ENCODE measurements around the gene MYO10. TPM values are rescaled to one million over a fixed set of nuclear protein-coding genes. Genes with fewer than 3 reads are reported as not detected.

Gene MYO10
- total and polyA plus RNA-seq, 4 donors, result 4.8 to 19.8 (median 11.5) TPM

DNA sequence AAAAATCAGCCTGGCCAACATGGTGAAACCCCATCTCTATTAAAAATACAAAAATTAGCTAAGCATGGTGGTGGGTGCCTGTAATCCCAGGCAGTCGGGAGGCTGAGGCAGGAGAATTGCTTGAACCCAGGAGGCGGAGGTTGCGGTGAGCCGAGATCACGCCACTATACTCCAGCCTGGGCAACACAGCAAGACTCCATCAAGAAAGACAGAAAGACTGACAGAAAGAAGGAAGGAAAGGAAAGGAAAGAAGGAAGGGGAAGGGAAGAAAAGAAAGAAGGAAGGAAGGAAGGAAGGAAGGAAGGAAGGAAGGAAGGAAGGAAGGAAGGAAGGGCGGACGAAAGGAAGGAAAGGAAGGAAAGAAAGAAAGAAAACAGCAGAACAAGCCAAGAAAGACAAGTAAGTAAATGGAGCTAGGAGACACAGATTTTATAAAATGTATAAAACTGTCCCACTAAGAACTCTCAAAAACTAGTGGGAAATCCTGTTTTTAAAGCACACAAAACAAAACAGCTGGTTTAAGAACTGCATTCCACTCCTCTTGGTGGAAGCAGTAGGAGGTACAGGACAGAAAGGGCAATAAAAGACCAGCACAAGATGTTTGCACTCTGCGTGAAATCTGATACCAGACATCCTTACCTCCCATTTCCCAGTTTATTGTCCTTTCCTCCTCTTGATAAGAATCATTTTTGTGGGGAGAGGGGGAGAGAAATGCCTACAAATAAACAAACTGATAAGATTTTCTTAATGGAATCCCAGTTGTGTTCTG, 46.7 kb downstream of the MYO10 start:
- DNase-seq (no peak), ATAC-seq (ENCODE audit: low FRiP score) (no peak)
- Histone ChIP-seq H3K4me3 (ENCODE audit: low read length in 2 of 2) (no peak overlapping the region), H3K4me1 (ENCODE audit: control insufficient read depth in 1 of 2, insufficient read depth in 2 of 2, low read length in 2 of 2) (peaks cover 0 to 2% of the 10 kb centered on the region in 2 donors), H3K36me3 (ENCODE audit: control insufficient read depth in 1 of 2, insufficient read depth in 2 of 2, low read length in 1 of 2) (no peaks in the 10 kb centered on the region), H3K9me3 (ENCODE audit: control insufficient read depth, low read length) (no peaks in the 10 kb centered on the region), H3K27me3 (ENCODE audit: control insufficient read depth in 1 of 2, insufficient read depth in 2 of 2, low read length in 1 of 2) (no peaks in the 10 kb centered on the region), H3K27ac (ENCODE audit: low read depth in 1 of 2, low read length in 2 of 2) (no peak overlapping the region)
- intact Hi-C loops (cut with DNase I), result no loop called here
- WGBS, 2 donors, result 76 to 84% methylated on average over 8 of the region's 8 CpGs

- Histone ChIP-seq H3K9me3 (ENCODE audit: control insufficient read depth, low read length) (no peaks in the 10 kb centered on the region), H3K27me3 (ENCODE audit: control insufficient read depth in 1 of 2, insufficient read depth in 2 of 2, low read length in 1 of 2) (no peaks in the 10 kb centered on the region), H3K36me3 (ENCODE audit: control insufficient read depth in 1 of 2, insufficient read depth in 2 of 2, low read length in 1 of 2) (no peaks in the 10 kb centered on the region), H3K4me3 (ENCODE audit: low read length in 2 of 2) (no peak overlapping the region), H3K27ac (ENCODE audit: low read depth in 1 of 2, low read length in 2 of 2) (no peak overlapping the region), H3K4me1 (ENCODE audit: control insufficient read depth in 1 of 2, insufficient read depth in 2 of 2, low read length in 2 of 2) (peaks cover 0 to 6% of the 10 kb centered on the region in 2 donors)
- 54 to 61% methylated on average over 3 of the region's 3 CpGs for WGBS, 2 donors
- ATAC-seq (ENCODE audit: low FRiP score), result no peak
- intact Hi-C loops (cut with DNase I), result no loop called here
- no peak for DNase-seq
Observed at GRCh38 chr5:16888694-16889124, 47.4 kb downstream of the MYO10 start.

DNA sequence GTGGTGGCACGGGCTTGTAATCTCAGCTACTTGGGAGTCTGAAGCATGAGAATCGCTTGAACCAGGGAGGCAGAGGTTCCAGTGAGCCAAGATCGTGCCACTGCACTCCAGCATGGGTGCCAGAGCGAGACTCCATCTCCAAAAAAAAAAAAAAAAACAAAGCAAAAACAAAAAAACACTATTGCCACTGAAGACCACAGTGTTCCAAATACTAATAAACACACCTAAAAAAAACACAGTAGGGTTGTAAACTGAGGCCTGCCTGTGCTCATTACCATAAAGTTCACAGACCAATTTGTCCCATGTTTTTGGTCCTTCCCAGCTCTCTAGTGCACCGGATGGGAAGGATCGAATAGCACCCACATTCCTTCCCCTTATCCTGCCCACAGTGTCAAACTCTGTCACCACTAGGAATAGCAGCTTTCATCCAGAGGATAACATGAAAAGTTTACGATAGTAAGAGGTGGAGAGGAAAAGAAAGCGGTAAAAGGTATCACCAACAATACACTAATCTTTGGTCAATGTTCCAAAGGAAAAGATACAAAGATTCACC, 49.2 kb downstream of the MYO10 start:
- WGBS, 2 donors, result 61 to 76% methylated on average over 8 of the region's 8 CpGs
- peak overlapping the region in 1 of 2 donors; percentile 91 for H3K27ac ChIP-seq (ENCODE audit: low read depth in 1 of 2, low read length in 2 of 2)

DNA sequence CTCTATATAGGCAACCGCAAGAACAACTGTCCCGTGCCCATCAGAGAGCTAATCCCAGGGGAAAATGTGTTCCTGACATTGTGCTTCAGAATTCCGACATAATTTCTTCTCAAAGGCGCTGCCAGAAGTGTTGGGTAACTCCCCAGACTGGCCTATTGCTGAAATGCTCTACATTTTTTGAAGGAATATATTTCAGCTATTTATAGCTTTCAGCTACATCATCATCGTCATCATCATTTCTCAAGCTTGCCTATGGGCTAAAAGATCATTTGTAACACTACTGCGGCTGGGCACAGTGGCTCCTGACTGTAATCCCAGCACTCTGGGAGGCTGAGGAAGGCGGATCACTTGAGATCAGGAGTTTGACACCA, 49.7 kb downstream of the MYO10 start:
- ATAC-seq (ENCODE audit: low FRiP score) (peak; percentile 27), DNase-seq (peak in 1 of 2 donors; percentile 47)
- H3K36me3 ChIP-seq (ENCODE audit: control insufficient read depth in 1 of 2, insufficient read depth in 2 of 2, low read length in 1 of 2), result no peaks in the 10 kb centered on the region
- H3K9me3 ChIP-seq (ENCODE audit: control insufficient read depth, low read length), result no peaks in the 10 kb centered on the region
- peak overlapping the region in 1 of 2 donors; percentile 91 for H3K27ac ChIP-seq (ENCODE audit: low read depth in 1 of 2, low read length in 2 of 2)
- H3K27me3 ChIP-seq (ENCODE audit: control insufficient read depth in 1 of 2, insufficient read depth in 2 of 2, low read length in 1 of 2), result no peaks in the 10 kb centered on the region
- intact Hi-C loops (cut with DNase I), result no loop called here
- no peak overlapping the region for H3K4me3 ChIP-seq (ENCODE audit: low read length in 2 of 2)
- H3K4me1 ChIP-seq (ENCODE audit: control insufficient read depth in 1 of 2, insufficient read depth in 2 of 2, low read length in 2 of 2), result peaks cover 0 to 6% of the 10 kb centered on the region in 2 donors
- 15 to 19% methylated on average over 7 of the region's 7 CpGs for whole genome bisulfite sequencing, 2 donors

More for the DNA sequence above, 49.2 kb downstream of the MYO10 start:
- H3K27me3 ChIP-seq (ENCODE audit: control insufficient read depth in 1 of 2, insufficient read depth in 2 of 2, low read length in 1 of 2), result no peaks in the 10 kb centered on the region
- intact Hi-C loops (cut with DNase I), result no loop called here
- no peak for ATAC-seq (ENCODE audit: low FRiP score)
- no peak for DNase-seq
- no peak overlapping the region for H3K4me3 ChIP-seq (ENCODE audit: low read length in 2 of 2)
- no peaks in the 10 kb centered on the region for H3K9me3 ChIP-seq (ENCODE audit: control insufficient read depth, low read length)
- no peaks in the 10 kb centered on the region for H3K36me3 ChIP-seq (ENCODE audit: control insufficient read depth in 1 of 2, insufficient read depth in 2 of 2, low read length in 1 of 2)
- peaks cover 0 to 6% of the 10 kb centered on the region in 2 donors for H3K4me1 ChIP-seq (ENCODE audit: control insufficient read depth in 1 of 2, insufficient read depth in 2 of 2, low read length in 2 of 2)

GRCh38 chr5:16885635-16886365, 50.3 kb downstream of the MYO10 start:
- no peak for DNase-seq
- peak; percentile 27 for ATAC-seq (ENCODE audit: low FRiP score)
- Histone ChIP-seq H3K27me3 (ENCODE audit: control insufficient read depth in 1 of 2, insufficient read depth in 2 of 2, low read length in 1 of 2) (no peaks in the 10 kb centered on the region), H3K4me3 (ENCODE audit: low read length in 2 of 2) (no peak overlapping the region), H3K9me3 (ENCODE audit: control insufficient read depth, low read length) (no peaks in the 10 kb centered on the region), H3K36me3 (ENCODE audit: control insufficient read depth in 1 of 2, insufficient read depth in 2 of 2, low read length in 1 of 2) (no peaks in the 10 kb centered on the region), H3K4me1 (ENCODE audit: control insufficient read depth in 1 of 2, insufficient read depth in 2 of 2, low read length in 2 of 2) (peaks cover 0 to 6% of the 10 kb centered on the region in 2 donors), H3K27ac (ENCODE audit: low read depth in 1 of 2, low read length in 2 of 2) (peak overlapping the region in 1 of 2 donors; percentile 74)
- WGBS, 2 donors, result 62 to 63% methylated on average over 13 of the region's 13 CpGs
- intact Hi-C loops (cut with DNase I), result no loop called here

- Histone ChIP-seq H3K27ac (ENCODE audit: low read depth in 1 of 2, low read length in 2 of 2) (no peak overlapping the region), H3K4me1 (ENCODE audit: control insufficient read depth in 1 of 2, insufficient read depth in 2 of 2, low read length in 2 of 2) (peaks cover 0 to 6% of the 10 kb centered on the region in 2 donors), H3K36me3 (ENCODE audit: control insufficient read depth in 1 of 2, insufficient read depth in 2 of 2, low read length in 1 of 2) (no peaks in the 10 kb centered on the region), H3K4me3 (ENCODE audit: low read length in 2 of 2) (no peak overlapping the region), H3K27me3 (ENCODE audit: control insufficient read depth in 1 of 2, insufficient read depth in 2 of 2, low read length in 1 of 2) (no peaks in the 10 kb centered on the region), H3K9me3 (ENCODE audit: control insufficient read depth, low read length) (no peaks in the 10 kb centered on the region)
- intact Hi-C loops (cut with DNase I), result no loop called here
- DNase-seq (no peak), ATAC-seq (ENCODE audit: low FRiP score) (no peak)
- 75 to 89% methylated on average over 4 of the region's 4 CpGs for WGBS, 2 donors
Observed at GRCh38 chr5:16884595-16884994, 51.5 kb downstream of the MYO10 start.

GRCh38 chr5:16883806-16884205, 52.3 kb downstream of the MYO10 start:
- ATAC-seq (ENCODE audit: low FRiP score) (no peak), DNase-seq (no peak)
- H3K27me3 ChIP-seq (ENCODE audit: control insufficient read depth in 1 of 2, insufficient read depth in 2 of 2, low read length in 1 of 2), result no peaks in the 10 kb centered on the region
- H3K27ac ChIP-seq (ENCODE audit: low read depth in 1 of 2, low read length in 2 of 2), result peak overlapping the region in 1 of 2 donors; percentile 68
- intact Hi-C loops (cut with DNase I), result no loop called here
- no peak overlapping the region for H3K4me3 ChIP-seq (ENCODE audit: low read length in 2 of 2)
- H3K4me1 ChIP-seq (ENCODE audit: control insufficient read depth in 1 of 2, insufficient read depth in 2 of 2, low read length in 2 of 2), result peaks cover 0 to 6% of the 10 kb centered on the region in 2 donors
- H3K36me3 ChIP-seq (ENCODE audit: control insufficient read depth in 1 of 2, insufficient read depth in 2 of 2, low read length in 1 of 2), result no peaks in the 10 kb centered on the region
- 60 to 87% methylated on average over 6 of the region's 6 CpGs for whole genome bisulfite sequencing, 2 donors
- no peaks in the 10 kb centered on the region for H3K9me3 ChIP-seq (ENCODE audit: control insufficient read depth, low read length)

GRCh38 chr5:16883176-16883575, 52.9 kb downstream of the MYO10 start:
- peaks cover 0 to 6% of the 10 kb centered on the region in 2 donors for H3K4me1 ChIP-seq (ENCODE audit: control insufficient read depth in 1 of 2, insufficient read depth in 2 of 2, low read length in 2 of 2)
- H3K27ac ChIP-seq (ENCODE audit: low read depth in 1 of 2, low read length in 2 of 2), result no peak overlapping the region
- H3K9me3 ChIP-seq (ENCODE audit: control insufficient read depth, low read length), result no peaks in the 10 kb centered on the region
- 97% methylated on average over 6 of the region's 6 CpGs for WGBS, 2 donors
- H3K27me3 ChIP-seq (ENCODE audit: control insufficient read depth in 1 of 2, insufficient read depth in 2 of 2, low read length in 1 of 2), result no peaks in the 10 kb centered on the region
- intact Hi-C loops (cut with DNase I), result no loop called here
- ATAC-seq (ENCODE audit: low FRiP score), result no peak
- H3K36me3 ChIP-seq (ENCODE audit: control insufficient read depth in 1 of 2, insufficient read depth in 2 of 2, low read length in 1 of 2), result no peaks in the 10 kb centered on the region
- no peak for DNase-seq
- H3K4me3 ChIP-seq (ENCODE audit: low read length in 2 of 2), result no peak overlapping the region

All from aorta (tissue), 5 donors.